NT2/D1 (cell line): ENCODE measurements around the gene SRGAP1.
"Not testable (repeated sequence)": the region's sequence is repeated elsewhere in the genome, so short reads cannot be mapped to it uniquely, and the experiment has no call there.

ENCODE experiments used
- DNase-seq: peaks from one replicate; pipeline ENCODE4 v3.0.0-alpha.2; 2011; ENCODE audit warnings: low read depth, low spot score
- H3K27me3 ChIP-seq: 2 replicates; pipeline ENCODE4 v1.6.0; 2011; ENCODE audit warnings: mild to moderate bottlenecking; ENCODE audit not compliant: insufficient read length, insufficient read depth
- H3K36me3 ChIP-seq: 2 replicates; pipeline ENCODE4 v1.6.1; 2011; ENCODE audit warnings: mild to moderate bottlenecking, low read length, mixed read lengths; ENCODE audit not compliant: insufficient read depth, insufficient read length
- H3K4me1 ChIP-seq: 2 replicates; pipeline ENCODE4 v1.5.1; 2011; ENCODE audit not compliant: insufficient read depth, insufficient read length
- H3K4me3 ChIP-seq: 2 replicates; pipeline ENCODE4 v1.5.1; 2011; ENCODE audit warnings: low read depth; ENCODE audit not compliant: insufficient read length
- H3K9ac ChIP-seq: 2 replicates; pipeline ENCODE4 v1.6.0; 2011; ENCODE audit warnings: low read depth; ENCODE audit not compliant: insufficient read length
- H3K9me3 ChIP-seq: 2 replicates; pipeline ENCODE4 v1.5.1; 2011; ENCODE audit warnings: mild to moderate bottlenecking, low read length; ENCODE audit not compliant: insufficient read depth
- SUZ12 ChIP-seq: IDR thresholded peaks from 2 replicates; pipeline ENCODE4 v1.6.1; 2011; ENCODE audit not compliant: insufficient read length, insufficient read depth; ENCODE audit errors: extremely low read depth
- YY1 ChIP-seq: IDR thresholded peaks from 2 replicates; pipeline ENCODE4 v1.6.1; 2011; ENCODE audit not compliant: insufficient read length, insufficient read depth
- ZNF274 ChIP-seq: IDR thresholded peaks from 2 replicates; pipeline ENCODE4 v1.6.1; 2011; ENCODE audit warnings: mild to moderate bottlenecking, low read depth, low read length

Gene SRGAP1

GRCh38 chr12:64103825-64104740 lies 259.6 kb downstream of the SRGAP1 start:
- Histone ChIP-seq H3K9ac (no peak overlapping the region), H3K36me3 (no peaks in the 10 kb centered on the region), H3K4me1 (no peaks in the 10 kb centered on the region), H3K9me3 (no peaks in the 10 kb centered on the region), H3K27me3 (no peaks in the 10 kb centered on the region), H3K4me3 (no peak overlapping the region)
- no peak for DNase-seq
- TF ChIP-seq ZNF274 (no peak), SUZ12 (no peak), YY1 (no peak)

- DNase-seq, result no peak
- Histone ChIP-seq H3K9me3 (no peaks in the 10 kb centered on the region), H3K9ac (no peak overlapping the region), H3K27me3 (no peaks in the 10 kb centered on the region), H3K4me1 (no peaks in the 10 kb centered on the region), H3K4me3 (no peak overlapping the region), H3K36me3 (peaks cover 2% of the 10 kb centered on the region)
- no peak for TF ChIP-seq SUZ12
- no peak for TF ChIP-seq ZNF274
- TF ChIP-seq YY1, result no peak
Observed at GRCh38 chr12:64105026-64105425, 260.5 kb downstream of the SRGAP1 start.

- no peak overlapping the region for H3K4me3 ChIP-seq
- no peak for DNase-seq
- peaks cover 2% of the 10 kb centered on the region for H3K36me3 ChIP-seq
- H3K9ac ChIP-seq, result no peak overlapping the region
- no peak for TF ChIP-seq ZNF274
- no peak for TF ChIP-seq SUZ12
- TF ChIP-seq YY1, result no peak
- H3K4me1 ChIP-seq, result no peaks in the 10 kb centered on the region
- no peaks in the 10 kb centered on the region for H3K27me3 ChIP-seq
- no peaks in the 10 kb centered on the region for H3K9me3 ChIP-seq
Observed at GRCh38 chr12:64107776-64108175, 263.3 kb downstream of the SRGAP1 start.

GRCh38 chr12:64109706-64110105 lies 265.2 kb downstream of the SRGAP1 start:
- no peaks in the 10 kb centered on the region for H3K4me1 ChIP-seq
- TF ChIP-seq SUZ12 (no peak), ZNF274 (no peak), YY1 (no peak)
- no peak overlapping the region for H3K4me3 ChIP-seq
- no peak for DNase-seq
- no peaks in the 10 kb centered on the region for H3K9me3 ChIP-seq
- no peaks in the 10 kb centered on the region for H3K27me3 ChIP-seq
- peaks cover 4% of the 10 kb centered on the region for H3K36me3 ChIP-seq
- no peak overlapping the region for H3K9ac ChIP-seq

- H3K36me3 ChIP-seq, result peaks cover 4% of the 10 kb centered on the region
- no peak for TF ChIP-seq SUZ12
- no peak for TF ChIP-seq YY1
- TF ChIP-seq ZNF274, result no peak
Observed at GRCh38 chr12:64110864-64111263, 266.4 kb downstream of the SRGAP1 start.

GRCh38 chr12:64116969-64117368 lies 272.5 kb downstream of the SRGAP1 start:
- no peak for DNase-seq
- no peak overlapping the region for H3K9ac ChIP-seq
- H3K36me3 ChIP-seq, result peaks cover 2% of the 10 kb centered on the region
- TF ChIP-seq SUZ12, result no peak
- TF ChIP-seq ZNF274, result no peak
- no peak for TF ChIP-seq YY1
- H3K4me3 ChIP-seq, result no peak overlapping the region
- no peaks in the 10 kb centered on the region for H3K4me1 ChIP-seq
- H3K27me3 ChIP-seq, result no peaks in the 10 kb centered on the region
- H3K9me3 ChIP-seq, result no peaks in the 10 kb centered on the region

More at GRCh38 chr12:64110864-64111263, 266.4 kb downstream of the SRGAP1 start:
- DNase-seq, result no peak
- no peaks in the 10 kb centered on the region for H3K4me1 ChIP-seq
- no peaks in the 10 kb centered on the region for H3K9me3 ChIP-seq
- no peak overlapping the region for H3K9ac ChIP-seq
- no peaks in the 10 kb centered on the region for H3K27me3 ChIP-seq
- no peak overlapping the region for H3K4me3 ChIP-seq

- H3K9me3 ChIP-seq, result no peaks in the 10 kb centered on the region
- H3K4me1 ChIP-seq, result no peaks in the 10 kb centered on the region
- no peaks in the 10 kb centered on the region for H3K27me3 ChIP-seq
- DNase-seq, result no peak
- H3K4me3 ChIP-seq, result no peak overlapping the region
- no peak for TF ChIP-seq SUZ12
- TF ChIP-seq YY1, result no peak
- TF ChIP-seq ZNF274, result no peak
- no peak overlapping the region for H3K9ac ChIP-seq
- no peaks in the 10 kb centered on the region for H3K36me3 ChIP-seq
Observed at GRCh38 chr12:64120568-64120967, 276.1 kb downstream of the SRGAP1 start.

- H3K36me3 ChIP-seq, H3K4me1 ChIP-seq, H3K4me3 ChIP-seq, H3K9me3 ChIP-seq, H3K9ac ChIP-seq, DNase-seq, H3K27me3 ChIP-seq: not testable (repeated sequence)
Observed at GRCh38 chr12:64121086-64121485, 276.6 kb downstream of the SRGAP1 start.
